22Rv1 (cell line): ENCODE results near the gene GSK3B.

Source experiments
- ZFX ChIP-seq: fragments of 450-650 bp; IDR thresholded peaks from 2 replicates; pipeline ENCODE4 v1.6.1; 2017; ENCODE audit warnings: antibody characterized with exemption, borderline replicate concordance
- TF ChIP-seq, protein P1 (sequence below): fragments of 450-650 bp; IDR thresholded peaks from 2 replicates; pipeline ENCODE4 v1.5.1; 2017; ENCODE audit warnings: mild to moderate bottlenecking

DNA sequence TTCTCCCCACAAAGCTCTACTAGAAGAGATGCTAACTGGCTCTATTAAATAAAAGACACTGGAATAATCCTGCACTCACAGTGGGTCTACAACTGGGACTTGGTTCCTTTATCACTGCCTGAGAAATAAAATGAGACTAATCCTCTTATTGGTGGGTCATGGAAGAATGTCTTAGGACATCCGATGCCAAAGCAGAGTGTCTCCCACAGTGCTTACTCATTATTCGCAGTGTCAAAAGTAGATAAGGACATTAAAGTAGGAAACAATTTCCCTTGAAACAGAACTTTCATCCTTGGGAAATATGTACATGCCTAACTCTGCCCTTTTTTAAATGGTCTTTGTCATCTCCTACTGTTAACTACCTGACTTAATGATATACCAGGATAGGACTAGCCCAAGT, 71.5 kb downstream of the GSK3B start:
- TF ChIP-seq, protein P1, sequence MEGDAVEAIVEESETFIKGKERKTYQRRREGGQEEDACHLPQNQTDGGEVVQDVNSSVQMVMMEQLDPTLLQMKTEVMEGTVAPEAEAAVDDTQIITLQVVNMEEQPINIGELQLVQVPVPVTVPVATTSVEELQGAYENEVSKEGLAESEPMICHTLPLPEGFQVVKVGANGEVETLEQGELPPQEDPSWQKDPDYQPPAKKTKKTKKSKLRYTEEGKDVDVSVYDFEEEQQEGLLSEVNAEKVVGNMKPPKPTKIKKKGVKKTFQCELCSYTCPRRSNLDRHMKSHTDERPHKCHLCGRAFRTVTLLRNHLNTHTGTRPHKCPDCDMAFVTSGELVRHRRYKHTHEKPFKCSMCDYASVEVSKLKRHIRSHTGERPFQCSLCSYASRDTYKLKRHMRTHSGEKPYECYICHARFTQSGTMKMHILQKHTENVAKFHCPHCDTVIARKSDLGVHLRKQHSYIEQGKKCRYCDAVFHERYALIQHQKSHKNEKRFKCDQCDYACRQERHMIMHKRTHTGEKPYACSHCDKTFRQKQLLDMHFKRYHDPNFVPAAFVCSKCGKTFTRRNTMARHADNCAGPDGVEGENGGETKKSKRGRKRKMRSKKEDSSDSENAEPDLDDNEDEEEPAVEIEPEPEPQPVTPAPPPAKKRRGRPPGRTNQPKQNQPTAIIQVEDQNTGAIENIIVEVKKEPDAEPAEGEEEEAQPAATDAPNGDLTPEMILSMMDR = no peak
- TF ChIP-seq ZFX = no peak
